GM23338 (cell line): ENCODE data around the gene APOBR. TPM values are rescaled to one million over a fixed set of nuclear protein-coding genes. Genes with fewer than 3 reads are reported as not detected.

Source experiments
- ATAC-seq: fragments of 200-7000 bp; cut with Tn5 transposase; 3 replicates; pipeline ENCODE4 v1.9.1; 2020
- DNase-seq: peaks from one replicate; pipeline ENCODE4 v3.0.0-alpha.2; 2015; ENCODE audit warnings: low spot score
- H2AFZ ChIP-seq: fragments of 200-600 bp; sonication (generic); 2 replicates; pipeline ENCODE4 v1.8.0; 2016; ENCODE audit warnings: antibody characterized with exemption, mild to moderate bottlenecking, moderate library complexity
- H3F3A ChIP-seq: fragments of 200-600 bp; sonication (generic); replicated peaks from 2 replicates; pipeline ENCODE4 v1.8.0; 2017; ENCODE audit warnings: antibody characterized with exemption, mixed run types, low read depth
- H3K27ac ChIP-seq: fragments of 200-600 bp; sonication (generic); 2 replicates; pipeline ENCODE4 v1.6.1; 2016; ENCODE audit warnings: low read depth
- H3K27me3 ChIP-seq: fragments of 200-600 bp; sonication (generic); 2 replicates; pipeline ENCODE4 v1.8.0; 2016; ENCODE audit warnings: mild to moderate bottlenecking, mixed run types, moderate library complexity; ENCODE audit not compliant: insufficient read depth
- H3K36me3 ChIP-seq: fragments of 200-600 bp; sonication (generic); 2 replicates; pipeline ENCODE4 v1.8.0; 2016; ENCODE audit warnings: mild to moderate bottlenecking; ENCODE audit not compliant: insufficient read depth
- H3K4me1 ChIP-seq: fragments of 200-600 bp; sonication (generic); 2 replicates; pipeline ENCODE4 v1.8.0; 2016; ENCODE audit warnings: mild to moderate bottlenecking, moderate library complexity; ENCODE audit not compliant: insufficient read depth
- H3K4me2 ChIP-seq: fragments of 200-600 bp; sonication (generic); 2 replicates; pipeline ENCODE4 v1.7.1; 2017; ENCODE audit warnings: mixed run types
- H3K4me3 ChIP-seq: fragments of 200-600 bp; sonication (generic); 2 replicates; pipeline ENCODE4 v1.6.1; 2016; ENCODE audit warnings: mixed run types
- H3K79me2 ChIP-seq: fragments of 200-600 bp; sonication (generic); replicated peaks from 2 replicates; pipeline ENCODE4 v1.8.0; 2017; ENCODE audit warnings: mild to moderate bottlenecking; ENCODE audit not compliant: insufficient read depth
- H3K9me2 ChIP-seq: fragments of 200-600 bp; sonication (generic); 2 replicates; pipeline ENCODE4 v1.8.0; 2017; ENCODE audit not compliant: insufficient read depth
- H4K20me1 ChIP-seq: fragments of 200-600 bp; sonication (generic); replicated peaks from 2 replicates; pipeline ENCODE4 v1.8.0; 2017; ENCODE audit warnings: mild to moderate bottlenecking; ENCODE audit not compliant: insufficient read depth
- H3K27ac Mint-ChIP-seq: 2 replicates; pipeline ENCODE4 v1.8.0; 2020; ENCODE audit warnings: inconsistent platforms, mild to moderate bottlenecking, moderate library complexity, mixed read lengths
- H3K27me3 Mint-ChIP-seq: 3 replicates; pipeline ENCODE4 v1.8.0; 2022; ENCODE audit warnings: low read depth, mild to moderate bottlenecking, moderate library complexity, mixed read lengths, inconsistent platforms; ENCODE audit not compliant: insufficient read depth, poor library complexity
- H3K36me3 Mint-ChIP-seq: 3 replicates; pipeline ENCODE4 v1.8.0; 2021; ENCODE audit warnings: low read depth, mild to moderate bottlenecking, inconsistent platforms, moderate library complexity, mixed read lengths
- H3K4me1 Mint-ChIP-seq: 3 replicates; pipeline ENCODE4 v1.8.0; 2020; ENCODE audit warnings: mild to moderate bottlenecking, inconsistent platforms, mixed read lengths
- H3K4me3 Mint-ChIP-seq: 3 replicates; pipeline ENCODE4 v1.8.0; 2021; ENCODE audit warnings: moderate library complexity, mild to moderate bottlenecking, inconsistent platforms, mixed read lengths
- H3K9me3 Mint-ChIP-seq: 3 replicates; pipeline ENCODE4 v1.8.0; 2020; ENCODE audit warnings: moderate library complexity, mild to moderate bottlenecking, inconsistent platforms, mixed read lengths
- CREB1 ChIP-seq: fragments of 250-450 bp; sonication (Bioruptor Pico); IDR thresholded peaks from 2 replicates; pipeline ENCODE4 v1.5.0; 2020; ENCODE audit warnings: low read depth, mild to moderate bottlenecking, moderate library complexity
- ETS1 ChIP-seq: IDR thresholded peaks from 2 replicates; pipeline ENCODE4 v1.6.1; 2016; ENCODE audit warnings: antibody characterized with exemption
- EZH2 ChIP-seq: fragments of 200-600 bp; sonication (generic); IDR thresholded peaks from one replicate; pipeline ENCODE4 v1.8.0; 2017; ENCODE audit warnings: antibody characterized with exemption, mild to moderate bottlenecking, low read depth; ENCODE audit not compliant: unreplicated experiment
- NANOG ChIP-seq: IDR thresholded peaks from 2 replicates; pipeline ENCODE4 v1.6.1; 2016; ENCODE audit warnings: antibody characterized with exemption, borderline replicate concordance
- REST ChIP-seq: IDR thresholded peaks from one replicate; pipeline ENCODE4 v1.6.1; 2018; ENCODE audit warnings: antibody characterized with exemption; ENCODE audit not compliant: unreplicated experiment
- ZNF331 ChIP-seq: fragments of 250-450 bp; sonication (Bioruptor Pico); IDR thresholded peaks from 2 replicates; pipeline ENCODE4 v1.5.0; 2020; ENCODE audit warnings: low read depth, mild to moderate bottlenecking, moderate library complexity
- ZNF462 ChIP-seq: fragments of 250-450 bp; sonication (Bioruptor Pico); IDR thresholded peaks from 2 replicates; pipeline ENCODE4 v1.5.0; 2020; ENCODE audit warnings: mild to moderate bottlenecking, moderate library complexity
- polyA plus RNA-seq: library from polyadenylated mRNA; unstranded; fragments of >200 nt; fragmentation: Nextera tagmentation; extraction: Ambion mirVana; gene quantifications from 2 replicates; pipeline ENCODE4 v1.2.1, GENCODE V29; 2016
- total RNA-seq: library from RNA; depleted of rRNA; stranded (reverse); fragments of >200 nt; shearing (Covaris generic); gene quantifications from 2 replicates; pipeline ENCODE4 v1.2.3, GENCODE V29; 2014

The APOBR gene
- total and polyA plus RNA-seq, 2 experiments from 2014 or later: 0.07 TPM; not detected in 1

- TF ChIP-seq ZNF462 (no peak), ETS1 (no peak)
These were observed 3.0 kb upstream of the APOBR start (continued) for GRCh38 chr16:28491230-28491969.

- Histone ChIP-seq H3F3A (no peaks in the 10 kb centered on the region), H3K79me2 (no peaks in the 10 kb centered on the region), H4K20me1 (no peaks in the 10 kb centered on the region), H3K4me2 (peak within 1 kb of the TSS; percentile 89), H2AFZ (peak within 1 kb of the TSS; percentile 95), H3K9me2 (no peaks in the 10 kb centered on the region), H3K4me1 (no peaks in the 10 kb centered on the region; the same call in 1 of the 2 replicates), H3K36me3 (no peaks in the 10 kb centered on the region), H3K27me3 (no peaks in the 10 kb centered on the region), H3K4me3 (peak within 1 kb of the TSS; percentile 65), H3K27ac (peak within 1 kb of the TSS; percentile 94)
- H3K4me1 Mint-ChIP-seq: no peaks in the 10 kb centered on the region
- H3K27ac Mint-ChIP-seq: peak within 1 kb of the TSS; percentile 100
- H3K27me3 Mint-ChIP-seq: peaks cover 12% of the 10 kb centered on the region
- TF ChIP-seq NANOG (no peak), REST (no peak), ETS1 (peak; percentile 81), EZH2 (no peak), ZNF331 (CRISPR knock-in tag) (no peak), CREB1 (CRISPR knock-in tag) (peak; percentile 70; the same call in 1 of the 2 replicates)
- peak; percentile 98 for ATAC-seq
- H3K9me3 Mint-ChIP-seq: no peaks in the 10 kb centered on the region
- H3K36me3 Mint-ChIP-seq: peaks cover 3% of the 10 kb centered on the region; the same call in 1 of the 3 replicates
- peak; percentile 97 for DNase-seq
- peak within 1 kb of the TSS; percentile 98 for H3K4me3 Mint-ChIP-seq
These were observed 2.4 kb upstream of the APOBR start, which contains the start of gene CLN3 for GRCh38 chr16:28491970-28492474. Gene CLN3 (minus strand): TSS chr16:28492074. CDS start chr16:28491759, 315 bp downstream.
